ENCODE data around the gene ERG28. TPM values are rescaled to one million over a fixed set of nuclear protein-coding genes. Genes with fewer than 3 reads are reported as not detected.

The ERG28 gene
- total and polyA plus RNA-seq, 4 donors = 17.1 to 43.5 (median 29.2) TPM

DNA sequence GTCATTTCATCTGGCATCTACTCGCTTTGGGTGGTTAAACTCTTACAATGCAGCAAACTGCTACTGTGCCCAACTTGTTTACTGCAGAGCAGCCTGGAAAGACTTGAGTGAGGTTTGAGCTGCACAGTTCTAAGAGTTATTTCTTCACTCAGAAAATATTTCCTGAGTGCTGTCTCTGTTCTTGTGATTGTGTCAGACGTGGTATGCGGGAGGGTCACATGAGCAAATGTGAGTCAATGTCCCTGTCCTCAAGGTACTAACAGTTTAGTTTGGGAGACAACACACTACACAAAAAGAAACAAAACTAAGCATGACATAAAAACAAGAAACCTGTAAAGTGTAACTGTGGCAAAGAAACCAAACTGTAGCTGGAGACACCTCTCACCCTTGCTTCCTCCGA lies 49.8 kb downstream of the ERG28 start:
- no peak overlapping the region for H3K27ac ChIP-seq (ENCODE audit: low read depth in 1 of 2, low read length in 2 of 2)

DNA sequence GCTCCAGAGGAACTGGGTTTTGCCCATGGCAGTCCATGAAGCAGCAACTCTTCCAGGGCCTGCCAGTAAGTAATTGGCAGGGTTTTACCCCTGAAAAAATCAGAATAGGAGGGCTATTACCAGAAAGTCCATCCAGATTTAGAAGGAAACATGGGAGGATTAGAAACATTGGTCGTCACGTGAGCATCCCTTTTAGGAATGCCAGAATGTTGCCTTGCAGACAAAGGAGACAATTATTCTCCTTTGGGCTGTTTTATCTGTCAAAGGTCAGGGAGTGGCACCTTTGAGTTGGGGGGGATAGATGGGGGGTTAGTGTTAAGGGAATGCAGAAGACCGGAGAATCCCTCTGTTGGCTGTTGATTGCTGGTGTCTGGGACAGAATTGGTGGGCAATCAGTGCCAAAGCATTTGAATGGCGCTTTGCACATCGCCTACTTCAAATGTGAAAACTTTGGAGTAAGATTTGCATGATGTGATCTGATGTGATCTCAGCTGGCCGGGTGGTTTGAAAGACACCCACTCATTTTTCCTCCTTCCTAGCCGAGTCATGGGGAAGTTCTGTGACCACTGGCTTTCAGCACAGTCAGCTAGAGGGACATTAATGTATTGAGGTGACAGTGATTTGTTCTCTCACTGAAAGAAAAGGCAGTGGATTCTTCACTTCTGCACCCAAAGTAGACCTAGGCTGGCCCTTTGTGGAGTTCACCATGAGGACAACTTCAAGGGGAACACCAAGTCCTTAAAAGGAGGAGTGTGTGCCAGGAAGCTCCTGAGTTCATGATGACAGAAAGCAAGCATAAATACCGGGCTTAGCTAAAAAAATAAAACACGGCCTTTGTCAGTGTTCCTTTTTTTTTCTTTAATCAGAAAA lies 50.8 kb downstream of the ERG28 start:
- Histone ChIP-seq H3K27me3 (ENCODE audit: control insufficient read depth in 4 of 4, insufficient read depth in 4 of 4, low read length in 3 of 4) (no peaks in the 10 kb centered on the region), H3K4me3 (ENCODE audit: low read depth in 1 of 3, low read length in 3 of 3) (no peak overlapping the region), H3K9me3 (ENCODE audit: control insufficient read depth in 4 of 4, low read length in 3 of 4) (peaks cover 0 to 3% (median 1%) of the 10 kb centered on the region in 4 donors), H3K27ac (ENCODE audit: low read depth in 1 of 2, low read length in 2 of 2) (no peak overlapping the region), H3K36me3 (ENCODE audit: control insufficient read depth in 4 of 4, insufficient read depth in 3 of 4, low read depth in 1 of 4, low read length in 3 of 4) (peaks cover 0 to 3% (median 0%) of the 10 kb centered on the region in 4 donors), H3K9ac (ENCODE audit: low read depth in 1 of 2, low read length in 2 of 2) (no peak overlapping the region), H3K4me1 (ENCODE audit: control insufficient read depth in 4 of 4, insufficient read depth in 4 of 4, low read length in 3 of 4) (no peaks in the 10 kb centered on the region)
- 84% methylated on average over 9 of the region's 9 CpGs for WGBS
- DNase-seq (ENCODE audit: low spot score) = no peak
- TF ChIP-seq SP1 (IDR thresholded peaks at IDR 0.05) (peak; percentile 54), RXRA (IDR thresholded peaks at IDR 0.05) (peak; percentile 41 to 74), JUND (IDR thresholded peaks at IDR 0.05) (no peak)

More for the DNA sequence above, 49.8 kb downstream of the ERG28 start:
- Histone ChIP-seq H3K27me3 (ENCODE audit: control insufficient read depth in 4 of 4, insufficient read depth in 4 of 4, low read length in 3 of 4) (no peaks in the 10 kb centered on the region), H3K4me3 (ENCODE audit: low read depth in 1 of 3, low read length in 3 of 3) (no peak overlapping the region), H3K4me1 (ENCODE audit: control insufficient read depth in 4 of 4, insufficient read depth in 4 of 4, low read length in 3 of 4) (no peaks in the 10 kb centered on the region), H3K36me3 (ENCODE audit: control insufficient read depth in 4 of 4, insufficient read depth in 3 of 4, low read depth in 1 of 4, low read length in 3 of 4) (peaks cover 0 to 3% (median 0%) of the 10 kb centered on the region in 4 donors), H3K9me3 (ENCODE audit: control insufficient read depth in 4 of 4, low read length in 3 of 4) (peaks cover 0 to 3% (median 1%) of the 10 kb centered on the region in 4 donors), H3K9ac (ENCODE audit: low read depth in 1 of 2, low read length in 2 of 2) (no peak overlapping the region)
- WGBS = 88% methylated on average over 4 of the region's 4 CpGs
- no peak for DNase-seq (ENCODE audit: low spot score)
- TF ChIP-seq SP1 (IDR thresholded peaks at IDR 0.05) = no peak
- TF ChIP-seq, protein P1, sequence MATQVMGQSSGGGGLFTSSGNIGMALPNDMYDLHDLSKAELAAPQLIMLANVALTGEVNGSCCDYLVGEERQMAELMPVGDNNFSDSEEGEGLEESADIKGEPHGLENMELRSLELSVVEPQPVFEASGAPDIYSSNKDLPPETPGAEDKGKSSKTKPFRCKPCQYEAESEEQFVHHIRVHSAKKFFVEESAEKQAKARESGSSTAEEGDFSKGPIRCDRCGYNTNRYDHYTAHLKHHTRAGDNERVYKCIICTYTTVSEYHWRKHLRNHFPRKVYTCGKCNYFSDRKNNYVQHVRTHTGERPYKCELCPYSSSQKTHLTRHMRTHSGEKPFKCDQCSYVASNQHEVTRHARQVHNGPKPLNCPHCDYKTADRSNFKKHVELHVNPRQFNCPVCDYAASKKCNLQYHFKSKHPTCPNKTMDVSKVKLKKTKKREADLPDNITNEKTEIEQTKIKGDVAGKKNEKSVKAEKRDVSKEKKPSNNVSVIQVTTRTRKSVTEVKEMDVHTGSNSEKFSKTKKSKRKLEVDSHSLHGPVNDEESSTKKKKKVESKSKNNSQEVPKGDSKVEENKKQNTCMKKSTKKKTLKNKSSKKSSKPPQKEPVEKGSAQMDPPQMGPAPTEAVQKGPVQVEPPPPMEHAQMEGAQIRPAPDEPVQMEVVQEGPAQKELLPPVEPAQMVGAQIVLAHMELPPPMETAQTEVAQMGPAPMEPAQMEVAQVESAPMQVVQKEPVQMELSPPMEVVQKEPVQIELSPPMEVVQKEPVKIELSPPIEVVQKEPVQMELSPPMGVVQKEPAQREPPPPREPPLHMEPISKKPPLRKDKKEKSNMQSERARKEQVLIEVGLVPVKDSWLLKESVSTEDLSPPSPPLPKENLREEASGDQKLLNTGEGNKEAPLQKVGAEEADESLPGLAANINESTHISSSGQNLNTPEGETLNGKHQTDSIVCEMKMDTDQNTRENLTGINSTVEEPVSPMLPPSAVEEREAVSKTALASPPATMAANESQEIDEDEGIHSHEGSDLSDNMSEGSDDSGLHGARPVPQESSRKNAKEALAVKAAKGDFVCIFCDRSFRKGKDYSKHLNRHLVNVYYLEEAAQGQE (IDR thresholded peaks at IDR 0.05) = no peak
- TF ChIP-seq, protein P2, sequence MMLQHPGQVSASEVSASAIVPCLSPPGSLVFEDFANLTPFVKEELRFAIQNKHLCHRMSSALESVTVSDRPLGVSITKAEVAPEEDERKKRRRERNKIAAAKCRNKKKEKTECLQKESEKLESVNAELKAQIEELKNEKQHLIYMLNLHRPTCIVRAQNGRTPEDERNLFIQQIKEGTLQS (IDR thresholded peaks at IDR 0.05) = no peak
- no peak for TF ChIP-seq FOXA2 (IDR thresholded peaks at IDR 0.05)
- TF ChIP-seq, protein P3, sequence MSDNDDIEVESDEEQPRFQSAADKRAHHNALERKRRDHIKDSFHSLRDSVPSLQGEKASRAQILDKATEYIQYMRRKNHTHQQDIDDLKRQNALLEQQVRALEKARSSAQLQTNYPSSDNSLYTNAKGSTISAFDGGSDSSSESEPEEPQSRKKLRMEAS (IDR thresholded peaks at IDR 0.05) = no peak

DNA sequence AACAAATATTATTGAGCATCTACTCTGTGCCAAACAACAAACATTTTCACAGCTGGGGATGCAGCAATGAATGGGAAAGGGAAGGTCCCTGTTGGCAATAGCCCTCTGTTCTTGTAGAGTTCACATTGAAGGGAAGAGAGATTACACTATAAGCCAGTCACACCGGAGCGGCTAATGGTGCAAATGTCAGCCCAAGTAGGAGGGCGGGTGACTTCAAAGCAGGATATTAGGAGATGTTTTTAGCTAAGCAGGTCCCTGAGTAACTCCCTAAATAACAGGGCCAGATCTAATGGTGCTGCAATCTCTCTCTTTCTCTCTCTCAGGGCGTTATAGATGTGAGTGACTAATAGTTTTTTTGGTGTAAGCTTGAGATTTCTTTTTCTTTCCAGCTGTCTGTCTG lies 51.6 kb downstream of the ERG28 start:
- WGBS = 90% methylated on average over 4 of the region's 4 CpGs
- TF ChIP-seq, protein P3 (IDR thresholded peaks at IDR 0.05) = no peak
- TF ChIP-seq GABPA (IDR thresholded peaks at IDR 0.05 in 1 of 2, conservative IDR thresholded peaks at IDR 0.05 in 1 of 2) (no peak), FOXA1 (IDR thresholded peaks at IDR 0.05) (no peak), SP1 (IDR thresholded peaks at IDR 0.05) (no peak), HNF4A (conservative IDR thresholded peaks at IDR 0.05) (no peak), EGR1 (IDR thresholded peaks at IDR 0.05; ENCODE audit: low read depth in 2 of 2) (no peak), TAF1 (conservative IDR thresholded peaks at IDR 0.05) (no peak), NR2F2 (IDR thresholded peaks at IDR 0.05) (no peak), RXRA (IDR thresholded peaks at IDR 0.05) (no peak)
- TF ChIP-seq, protein P1 (IDR thresholded peaks at IDR 0.05) = no peak
- TF ChIP-seq, protein P4, sequence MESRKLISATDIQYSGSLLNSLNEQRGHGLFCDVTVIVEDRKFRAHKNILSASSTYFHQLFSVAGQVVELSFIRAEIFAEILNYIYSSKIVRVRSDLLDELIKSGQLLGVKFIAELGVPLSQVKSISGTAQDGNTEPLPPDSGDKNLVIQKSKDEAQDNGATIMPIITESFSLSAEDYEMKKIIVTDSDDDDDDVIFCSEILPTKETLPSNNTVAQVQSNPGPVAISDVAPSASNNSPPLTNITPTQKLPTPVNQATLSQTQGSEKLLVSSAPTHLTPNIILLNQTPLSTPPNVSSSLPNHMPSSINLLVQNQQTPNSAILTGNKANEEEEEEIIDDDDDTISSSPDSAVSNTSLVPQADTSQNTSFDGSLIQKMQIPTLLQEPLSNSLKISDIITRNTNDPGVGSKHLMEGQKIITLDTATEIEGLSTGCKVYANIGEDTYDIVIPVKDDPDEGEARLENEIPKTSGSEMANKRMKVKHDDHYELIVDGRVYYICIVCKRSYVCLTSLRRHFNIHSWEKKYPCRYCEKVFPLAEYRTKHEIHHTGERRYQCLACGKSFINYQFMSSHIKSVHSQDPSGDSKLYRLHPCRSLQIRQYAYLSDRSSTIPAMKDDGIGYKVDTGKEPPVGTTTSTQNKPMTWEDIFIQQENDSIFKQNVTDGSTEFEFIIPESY (IDR thresholded peaks at IDR 0.05) = no peak
- no peak overlapping the region for H3K4me3 ChIP-seq (ENCODE audit: low read depth in 1 of 3, low read length in 3 of 3)
- no peaks in the 10 kb centered on the region for H3K27me3 ChIP-seq (ENCODE audit: control insufficient read depth in 4 of 4, insufficient read depth in 4 of 4, low read length in 3 of 4)
- H3K9me3 ChIP-seq (ENCODE audit: control insufficient read depth in 4 of 4, low read length in 3 of 4) = peaks cover 0 to 3% (median 1%) of the 10 kb centered on the region in 4 donors
- no peaks in the 10 kb centered on the region for H3K4me1 ChIP-seq (ENCODE audit: control insufficient read depth in 4 of 4, insufficient read depth in 4 of 4, low read length in 3 of 4)
- peaks cover 0 to 3% (median 0%) of the 10 kb centered on the region in 4 donors for H3K36me3 ChIP-seq (ENCODE audit: control insufficient read depth in 4 of 4, insufficient read depth in 3 of 4, low read depth in 1 of 4, low read length in 3 of 4)
- H3K9ac ChIP-seq (ENCODE audit: low read depth in 1 of 2, low read length in 2 of 2) = no peak overlapping the region
- H3K27ac ChIP-seq (ENCODE audit: low read depth in 1 of 2, low read length in 2 of 2) = no peak overlapping the region
- DNase-seq (ENCODE audit: low spot score) = no peak

Measured in liver (tissue), 9 donors.